IPS-NIHi11 (cell line): ENCODE data around the gene DPP3.
A peak's percentile ranks its signal among the peaks of the same experiment; 100 is the strongest.

Experiments
- DNase-seq: peaks from one replicate; pipeline ENCODE4 v3.0.0; 2012; ENCODE audit warnings: mixed read lengths, low spot score

Gene DPP3

DNA sequence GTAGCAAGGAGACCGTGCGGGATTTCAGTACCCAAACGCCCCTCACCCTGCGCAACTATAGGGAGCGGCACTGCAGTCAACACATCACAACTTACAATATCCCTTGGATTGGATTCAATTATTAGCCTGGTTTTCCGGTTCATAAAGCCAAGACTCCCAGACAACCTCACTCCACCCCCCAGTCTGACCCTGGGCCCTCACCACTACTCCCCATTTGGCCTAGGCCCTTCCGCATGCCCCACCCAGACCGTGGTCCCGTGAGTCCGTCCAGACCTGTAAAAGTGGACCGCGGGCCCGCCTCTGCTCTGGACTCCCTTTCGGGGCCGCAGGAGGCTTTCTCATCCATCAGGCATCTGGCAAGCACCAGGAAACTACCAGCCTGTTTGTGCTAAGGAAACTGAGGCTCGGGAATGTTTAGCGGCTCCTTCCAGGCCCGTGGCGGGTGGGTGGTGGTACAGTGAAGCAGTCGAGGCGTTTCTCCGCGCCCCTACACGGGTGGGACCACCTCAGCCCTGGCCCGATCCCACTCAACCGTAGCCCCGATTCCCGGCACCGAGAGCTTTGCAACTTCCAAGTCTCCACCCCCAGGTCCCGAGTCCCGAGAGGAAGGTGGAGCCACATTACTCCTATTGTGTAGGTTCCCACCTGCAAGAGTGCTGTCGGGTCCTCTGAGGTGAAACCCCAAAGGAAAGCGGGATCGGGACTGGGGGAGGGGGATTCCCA is 679 bp upstream of the DPP3 start:
- DNase-seq = peak; percentile 23

DNA sequence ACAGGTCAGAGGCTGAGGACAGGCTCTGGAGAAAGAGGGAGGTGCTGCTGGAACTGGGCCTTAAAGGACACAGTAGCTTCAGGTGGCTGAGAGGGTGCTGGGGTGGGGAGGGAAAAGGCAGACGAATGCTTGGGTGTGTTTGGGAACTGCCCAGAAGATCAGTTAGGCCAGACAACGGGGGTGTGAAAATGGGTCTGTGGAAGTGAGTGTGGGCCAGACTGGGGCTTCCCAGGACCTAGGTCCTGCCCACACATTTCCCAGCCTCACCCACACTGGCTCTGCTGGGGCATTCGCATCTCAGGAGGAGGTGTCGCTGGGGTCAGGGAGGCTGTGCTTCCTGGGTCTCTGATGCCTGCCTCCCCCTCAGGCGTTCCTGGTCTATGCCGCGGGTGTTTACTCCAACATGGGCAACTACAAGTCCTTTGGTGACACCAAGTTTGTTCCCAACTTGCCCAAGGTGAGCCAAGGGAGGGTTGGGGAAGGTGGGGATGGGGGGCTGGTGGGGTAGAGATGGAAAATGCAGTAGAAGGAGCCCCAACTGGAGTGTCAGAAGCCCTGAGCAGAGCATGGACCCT is 4.7 kb downstream of the DPP3 start:
- DNase-seq = no peak

DNA sequence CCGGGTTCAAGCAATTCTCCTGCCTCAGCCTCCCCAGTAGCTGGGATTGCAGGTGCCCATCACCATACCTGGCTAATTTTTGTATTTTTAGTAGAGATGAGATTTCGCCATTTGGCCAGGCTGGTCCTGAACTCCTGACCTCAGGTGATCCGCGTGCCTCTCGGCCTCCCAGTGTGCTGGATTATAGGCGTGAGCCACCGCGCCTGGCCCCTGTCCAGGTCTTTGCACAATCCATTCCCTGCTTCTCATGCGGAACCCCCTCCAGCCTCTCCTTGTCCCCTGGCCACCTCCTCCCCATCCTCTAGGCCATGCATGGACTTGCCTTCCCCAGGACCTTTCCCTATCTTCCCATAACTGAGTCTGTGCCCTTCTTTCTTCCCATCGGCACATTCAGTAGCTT is 8.7 kb downstream of the DPP3 start:
- no peak for DNase-seq

DNA sequence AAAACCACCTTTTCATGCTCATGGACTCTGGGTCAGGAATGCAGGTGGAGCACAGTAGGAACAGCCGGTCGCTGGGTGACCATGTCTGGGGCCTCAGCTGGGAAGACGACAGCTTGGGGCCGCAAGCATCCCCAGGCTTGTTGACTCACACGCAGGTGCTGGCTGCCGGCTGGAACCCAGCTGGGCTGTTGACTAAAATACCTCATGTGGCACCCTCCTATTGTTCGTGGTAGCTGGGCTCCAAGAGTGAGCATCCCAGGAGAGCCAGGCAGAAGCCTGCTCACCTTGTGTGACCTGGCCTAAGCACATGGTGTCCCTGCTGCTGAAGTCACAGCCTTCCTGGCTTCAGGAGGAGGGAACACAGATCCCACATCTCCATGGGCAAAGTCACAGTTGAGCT is 9.4 kb downstream of the DPP3 start:
- DNase-seq = no peak

DNA sequence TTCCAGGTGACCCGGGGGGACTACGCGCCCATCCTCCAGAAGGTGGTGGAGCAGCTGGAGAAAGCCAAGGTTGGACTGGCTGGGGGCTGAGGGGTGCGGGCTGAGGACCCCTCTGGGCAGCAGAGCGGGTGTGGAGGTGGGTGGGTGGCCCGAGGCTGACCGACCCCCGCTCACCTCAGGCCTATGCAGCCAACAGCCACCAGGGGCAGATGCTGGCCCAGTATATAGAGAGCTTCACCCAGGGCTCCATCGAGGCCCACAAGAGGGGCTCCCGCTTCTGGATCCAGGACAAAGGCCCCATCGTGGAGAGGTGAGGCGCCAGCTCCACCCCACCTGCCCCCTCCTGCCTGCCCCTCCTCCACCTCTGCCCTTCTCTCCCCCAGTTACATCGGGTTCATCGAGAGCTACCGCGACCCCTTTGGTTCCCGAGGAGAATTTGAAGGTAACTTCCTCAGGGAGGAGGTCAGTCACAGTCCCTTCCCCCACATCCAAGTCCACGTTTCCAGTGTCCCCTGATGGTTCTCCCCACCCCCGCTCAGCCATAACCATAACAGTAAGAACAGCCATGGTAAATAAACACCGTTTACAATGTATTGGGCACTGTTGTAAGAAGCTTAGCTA is 11.2 kb downstream of the DPP3 start:
- DNase-seq = peak; percentile 86

DNA sequence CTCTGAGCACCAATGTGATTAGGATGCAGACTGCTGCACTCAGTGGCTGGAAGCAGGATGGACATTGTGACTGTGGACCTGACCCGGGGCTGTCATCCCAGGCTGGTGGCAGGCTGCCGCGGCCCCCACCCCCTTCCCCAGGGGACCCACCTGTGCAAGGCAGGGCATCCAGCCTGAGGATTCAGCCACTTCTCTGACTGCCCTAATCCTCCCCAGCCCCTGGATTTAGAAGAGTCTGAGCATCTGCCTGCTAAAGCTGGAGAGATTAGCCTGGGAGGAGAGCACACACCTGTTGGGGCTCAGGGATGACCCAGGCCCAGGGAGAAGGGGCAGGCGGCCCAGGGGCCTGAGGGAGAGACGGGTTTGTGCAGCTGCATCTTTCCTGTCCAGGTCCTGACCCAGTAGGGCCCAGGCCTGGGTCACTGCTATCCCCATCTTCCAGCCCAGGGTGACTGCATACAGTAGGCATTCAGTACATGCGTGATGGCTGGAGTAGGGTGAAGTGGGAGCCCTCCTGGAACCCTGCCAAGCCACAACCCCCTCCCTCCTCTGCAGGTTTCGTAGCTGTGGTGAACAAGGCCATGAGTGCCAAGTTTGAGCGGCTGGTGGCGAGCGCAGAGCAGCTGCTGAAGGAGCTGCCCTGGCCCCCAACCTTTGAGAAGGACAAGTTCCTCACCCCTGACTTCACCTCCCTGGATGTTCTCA is 12.1 kb downstream of the DPP3 start:
- DNase-seq = no peak

DNA sequence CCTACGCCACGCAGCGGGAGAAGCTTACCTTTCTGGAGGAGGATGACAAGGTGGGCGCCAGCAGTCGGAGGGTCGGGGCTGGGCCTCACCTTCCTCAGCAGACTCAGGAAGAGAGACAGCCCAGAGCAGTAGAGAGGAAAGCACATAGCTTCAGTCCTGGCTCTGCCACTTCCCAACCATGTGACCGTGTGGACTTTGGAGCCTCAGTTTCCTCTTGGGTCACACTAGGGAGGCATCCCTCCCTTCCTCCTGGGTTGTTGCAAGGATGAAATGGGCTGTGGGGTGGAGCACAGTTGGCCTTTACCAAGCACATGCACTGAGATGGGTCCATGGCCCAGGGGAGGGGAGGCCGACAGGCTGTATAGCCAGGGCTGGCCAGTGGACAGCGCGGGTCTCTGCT is 12.9 kb downstream of the DPP3 start:
- no peak for DNase-seq

DNA sequence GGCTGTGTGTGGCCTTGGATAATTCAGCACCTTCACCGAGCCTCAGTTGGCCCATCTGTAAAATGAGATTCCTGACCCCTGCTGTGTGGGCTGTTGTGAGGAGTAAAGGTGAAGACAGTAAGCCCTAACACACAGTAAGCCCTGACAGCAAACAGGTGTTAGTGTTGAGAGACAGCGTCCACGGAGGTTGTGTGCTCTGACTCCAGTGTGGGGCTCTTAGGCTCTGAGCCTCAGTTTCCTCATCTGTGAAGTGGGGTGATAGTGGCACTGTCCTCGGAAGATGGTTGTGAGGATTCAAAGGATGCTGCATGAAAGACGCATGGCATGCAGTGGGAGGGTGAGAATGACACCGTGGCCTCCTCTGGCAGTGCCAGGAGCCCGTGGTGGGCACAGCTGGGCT is 14.2 kb downstream of the DPP3 start:
- DNase-seq = no peak

DNA sequence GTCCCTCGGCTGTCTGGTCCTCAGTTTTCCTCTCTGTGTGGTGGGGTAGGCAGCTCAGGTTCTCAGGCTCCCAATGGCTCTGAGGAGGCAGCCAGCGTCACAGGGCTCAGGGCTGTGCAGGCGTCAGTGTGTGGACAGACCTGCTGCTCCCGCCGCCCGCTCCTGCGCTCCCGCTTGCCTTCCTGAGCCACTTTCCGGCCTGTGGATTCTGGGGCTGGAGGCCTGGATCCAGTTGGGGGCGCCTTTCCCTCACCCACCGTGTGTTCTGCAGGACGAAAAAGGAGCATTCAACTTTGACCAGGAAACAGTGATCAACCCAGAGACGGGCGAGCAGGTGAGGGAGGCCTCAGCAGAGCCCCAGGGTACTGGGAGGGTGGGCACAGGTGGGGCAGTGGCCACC is 14.7 kb downstream of the DPP3 start:
- DNase-seq = peak; percentile 52

DNA sequence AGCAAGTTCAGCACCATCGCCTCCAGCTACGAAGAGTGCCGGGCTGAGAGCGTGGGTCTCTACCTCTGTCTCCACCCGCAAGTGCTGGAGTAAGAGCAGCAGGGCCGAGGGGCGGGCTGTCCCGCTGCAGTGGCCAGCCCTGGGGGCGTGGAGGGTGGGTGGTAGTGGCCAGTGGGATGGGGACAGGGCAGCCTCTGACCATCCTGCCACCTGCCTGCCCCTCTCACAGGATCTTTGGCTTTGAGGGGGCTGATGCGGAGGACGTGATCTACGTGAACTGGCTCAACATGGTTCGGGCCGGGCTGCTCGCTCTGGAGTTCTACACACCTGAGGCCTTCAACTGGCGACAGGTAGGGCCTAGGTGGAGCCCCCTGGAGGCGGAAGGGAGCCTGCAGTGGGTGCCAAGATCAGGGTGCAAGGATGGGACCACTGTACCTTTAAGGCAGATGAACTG is 15.2 kb downstream of the DPP3 start:
- DNase-seq = peak; percentile 66

DNA sequence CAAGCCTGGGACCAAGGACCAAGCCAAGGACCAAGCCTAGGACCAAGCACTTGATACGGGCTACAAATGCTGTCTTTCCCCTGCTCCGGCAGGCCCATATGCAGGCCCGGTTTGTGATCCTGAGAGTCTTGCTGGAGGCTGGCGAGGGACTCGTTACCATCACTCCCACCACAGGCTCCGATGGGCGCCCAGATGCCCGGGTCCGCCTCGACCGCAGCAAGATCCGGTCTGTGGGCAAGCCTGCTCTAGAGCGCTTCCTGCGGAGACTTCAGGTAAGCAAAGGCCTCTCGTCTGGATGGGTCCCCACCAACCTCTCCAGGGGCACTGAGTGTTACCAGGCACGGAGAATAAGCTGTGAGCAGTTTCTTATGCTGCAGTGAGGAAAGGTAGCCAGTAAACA is 17.0 kb downstream of the DPP3 start:
- no peak for DNase-seq

DNA sequence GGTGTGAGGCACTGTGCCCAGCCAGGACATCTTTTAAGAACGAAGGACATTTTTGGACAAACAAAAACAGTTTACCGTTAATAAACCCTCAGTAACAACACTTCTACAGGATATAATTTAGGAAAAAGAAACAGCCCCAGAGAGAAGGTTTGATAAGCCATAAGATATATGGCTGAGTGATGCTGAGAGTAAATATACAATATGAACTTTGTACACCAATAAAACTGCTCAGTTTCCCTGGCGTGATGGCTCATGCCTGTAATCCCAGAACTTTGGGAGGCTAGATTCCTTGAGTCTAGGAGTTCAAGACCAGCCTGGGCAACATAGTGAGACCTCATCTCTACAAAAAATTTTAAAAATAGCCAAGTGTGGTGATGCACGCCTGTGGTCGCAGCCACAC is 18.3 kb downstream of the DPP3 start:
- DNase-seq = no peak

DNA sequence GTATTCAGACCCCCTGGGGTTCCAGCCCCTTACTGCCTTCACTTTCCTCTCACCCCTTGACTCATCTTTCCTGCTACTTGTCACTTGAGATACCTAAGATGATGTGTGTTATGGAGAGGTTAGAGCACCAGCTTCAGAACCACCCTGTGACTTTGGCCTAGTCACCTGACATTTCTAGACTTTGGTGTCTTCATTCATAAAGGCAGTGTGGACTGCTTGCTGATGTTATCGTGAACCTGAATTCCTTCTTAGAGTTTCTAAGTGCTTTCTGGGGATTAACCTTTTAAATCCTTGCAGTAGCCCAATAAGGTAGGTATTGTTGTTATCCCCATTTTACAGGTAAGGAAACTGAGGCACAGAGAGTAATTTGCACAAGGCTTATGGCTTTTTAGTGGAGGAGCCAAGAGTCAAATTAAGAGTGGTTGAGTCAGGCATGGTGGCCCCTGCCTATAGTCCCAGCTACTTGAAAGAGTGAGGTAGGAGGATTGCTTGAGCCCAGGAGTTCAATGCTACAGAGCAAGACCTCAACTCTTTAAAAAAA is 25.1 kb downstream of the DPP3 start:
- DNase-seq = no peak

DNA sequence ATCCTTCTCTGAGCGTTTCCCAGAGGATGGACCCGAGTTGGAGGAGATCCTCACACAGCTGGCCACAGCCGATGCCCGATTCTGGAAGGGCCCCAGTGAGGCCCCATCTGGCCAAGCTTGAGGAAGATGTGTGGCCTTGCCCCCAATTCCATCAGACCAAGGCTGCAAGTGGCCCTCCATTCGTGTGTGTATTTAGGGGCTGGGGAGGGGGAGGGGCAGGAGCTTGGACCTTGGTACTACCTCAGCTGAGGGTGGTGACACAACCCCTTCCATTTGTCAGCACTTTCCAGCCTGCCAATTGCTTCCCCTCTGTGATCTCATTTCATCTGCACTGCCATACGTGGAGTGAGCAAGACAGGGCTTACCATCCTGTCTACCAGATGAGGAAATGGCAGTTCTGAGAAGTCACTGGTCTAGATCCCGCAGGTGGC is 28.9 kb downstream of the DPP3 start:
- DNase-seq = no peak

DNA sequence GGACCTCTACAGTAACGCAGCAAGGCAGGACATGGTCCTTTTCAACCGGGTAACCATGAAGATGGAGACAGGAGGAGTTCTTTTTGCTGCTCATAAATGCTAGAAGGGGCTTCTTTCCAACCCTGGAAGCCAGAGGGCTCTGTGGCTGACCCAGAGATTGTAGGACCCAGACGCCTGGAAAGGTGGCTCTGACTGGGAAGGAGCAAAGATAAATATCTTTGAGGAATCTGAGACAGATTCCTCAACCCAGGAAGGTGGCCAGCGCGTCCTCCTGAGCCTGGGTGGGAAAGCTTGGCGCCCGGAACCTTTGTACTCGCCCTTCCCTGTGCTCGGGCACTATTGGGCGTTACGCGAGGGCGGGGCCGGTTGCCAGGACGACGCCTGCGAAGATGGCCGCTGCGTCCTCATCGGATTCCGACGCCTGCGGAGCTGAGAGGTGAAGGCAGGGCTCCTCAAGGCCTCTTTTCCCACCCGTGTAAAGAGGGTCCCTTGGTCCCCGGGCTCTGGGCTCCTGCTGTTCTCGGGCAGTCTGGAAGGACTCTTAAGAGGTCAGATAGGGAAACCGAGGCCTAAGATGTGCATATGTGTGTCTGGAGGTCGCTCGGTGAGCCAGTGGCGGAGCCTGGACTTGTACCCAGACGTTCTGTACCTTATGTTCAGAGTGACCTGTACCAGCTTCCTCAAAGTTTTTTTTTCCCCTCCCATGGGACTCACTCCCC is 30.2 kb downstream of the DPP3 start, which contains the start of gene BBS1:
Gene BBS1, plus strand, starts transcription at position 365 of the 719 bp plus-strand sequence. Its CDS starts 25 bp downstream, at position 390.
- DNase-seq = peak; percentile 99

DNA sequence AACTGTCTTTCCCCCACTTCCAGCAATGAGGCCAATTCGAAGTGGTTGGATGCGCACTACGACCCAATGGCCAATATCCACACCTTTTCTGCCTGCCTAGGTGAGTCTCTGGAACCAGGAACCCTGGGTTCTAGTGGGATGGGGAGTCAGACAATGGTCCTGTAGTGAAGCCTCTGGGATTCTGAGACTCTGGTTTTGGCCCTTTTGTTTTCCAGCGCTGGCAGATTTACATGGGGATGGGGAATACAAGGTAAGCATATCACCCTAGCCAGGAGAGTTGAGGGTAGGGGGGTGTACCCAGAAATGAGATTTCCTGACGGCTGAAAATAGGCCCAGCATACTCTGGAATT is 30.7 kb downstream of the DPP3 start:
- no peak for DNase-seq

DNA sequence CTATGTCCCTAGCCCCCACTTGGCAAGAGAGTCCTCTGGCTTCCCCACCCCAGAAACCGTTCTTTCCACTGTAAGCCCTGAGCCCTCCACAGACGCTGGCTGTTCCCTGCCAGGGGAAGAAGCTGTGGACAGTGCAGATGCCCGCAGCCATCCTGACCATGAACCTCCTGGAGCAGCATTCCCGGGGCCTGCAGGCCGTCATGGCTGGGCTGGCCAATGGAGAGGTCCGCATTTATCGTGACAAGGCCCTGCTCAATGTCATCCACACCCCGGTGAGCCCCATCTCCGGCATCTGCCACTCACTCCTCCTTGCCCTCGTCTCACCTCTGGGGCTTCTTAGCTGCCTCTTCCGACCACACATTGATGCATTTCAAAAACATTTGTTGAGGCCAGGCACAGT is 43.4 kb downstream of the DPP3 start:
- no peak for DNase-seq

DNA sequence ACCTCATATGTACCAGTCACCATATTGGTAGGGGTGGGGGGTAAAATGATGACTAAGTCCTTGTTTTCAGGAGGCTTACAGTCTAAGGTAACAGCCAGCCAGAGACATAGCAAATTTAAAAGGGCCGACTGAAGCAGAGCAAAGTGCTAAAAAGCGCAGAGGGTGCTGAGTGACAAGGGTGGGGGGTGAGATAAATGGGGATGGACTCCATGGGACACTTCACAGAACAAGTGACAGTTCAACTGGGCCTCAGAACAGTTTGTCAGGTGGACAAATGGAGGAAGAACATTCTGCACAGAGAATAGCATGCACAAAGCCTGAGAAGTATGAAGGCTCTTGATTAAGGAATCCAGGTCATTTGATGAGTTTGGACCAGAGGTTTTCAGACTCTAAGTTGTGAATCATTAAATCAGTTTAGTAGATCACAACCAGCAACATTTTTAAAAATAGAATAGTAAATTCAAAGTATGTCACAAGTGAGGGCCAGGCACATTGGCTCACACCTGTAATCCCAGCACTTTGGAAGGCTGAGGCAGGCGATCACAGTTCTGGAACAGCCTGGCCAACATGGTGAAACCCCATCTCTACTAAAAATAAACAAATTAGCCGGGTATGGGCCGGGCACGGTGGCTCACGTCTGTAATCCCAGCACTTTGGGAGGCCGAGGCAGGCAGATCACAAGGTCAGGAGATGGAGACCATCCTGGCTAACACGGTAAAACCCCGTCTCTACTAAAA is 44.2 kb downstream of the DPP3 start:
- no peak for DNase-seq

DNA sequence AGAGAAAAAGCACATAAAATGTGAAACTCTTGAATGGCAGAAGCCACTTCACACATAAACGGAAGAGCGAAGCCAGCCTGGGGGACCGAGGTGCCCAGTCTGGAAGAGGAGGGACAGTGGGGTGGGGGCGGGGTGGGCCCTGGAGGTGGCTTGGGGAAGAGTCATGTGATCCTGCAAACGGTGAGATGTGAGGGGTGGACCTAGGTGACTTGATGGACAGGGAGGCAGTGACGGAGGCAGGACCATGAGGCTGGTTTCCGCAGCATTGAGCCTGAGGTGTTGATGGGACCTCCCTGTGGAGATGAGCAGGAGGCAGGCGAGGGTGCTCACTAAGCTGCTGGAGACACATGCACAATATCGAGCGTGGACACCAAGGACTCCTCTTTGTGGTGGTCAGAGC is 48.8 kb downstream of the DPP3 start:
- peak; percentile 52 for DNase-seq

DNA sequence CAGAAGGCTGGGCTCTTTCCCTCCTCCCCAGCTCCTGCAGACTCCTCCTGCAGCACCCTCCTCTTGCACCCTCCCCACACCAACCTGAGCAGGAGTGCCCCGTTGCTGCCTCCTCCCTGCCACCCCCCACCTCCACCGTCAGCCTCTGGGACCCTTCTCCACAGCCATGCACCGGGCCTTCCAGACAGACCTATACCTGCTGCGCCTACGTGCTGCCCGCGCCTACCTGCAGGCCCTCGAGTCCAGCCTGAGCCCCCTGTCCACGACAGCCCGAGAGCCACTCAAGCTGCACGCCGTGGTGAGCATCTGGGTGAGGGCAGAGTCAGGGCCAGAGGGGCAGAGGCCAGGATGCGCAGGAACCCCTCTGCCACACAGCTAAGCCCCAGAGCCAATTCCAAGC is 49.4 kb downstream of the DPP3 start:
- no peak for DNase-seq
